ENCODE results near the gene INSIG1.

The INSIG1 gene

GRCh38 chr7:155286686-155287085 is 11.0 kb upstream of the INSIG1 start:
- DNase-seq: no peak

DNA sequence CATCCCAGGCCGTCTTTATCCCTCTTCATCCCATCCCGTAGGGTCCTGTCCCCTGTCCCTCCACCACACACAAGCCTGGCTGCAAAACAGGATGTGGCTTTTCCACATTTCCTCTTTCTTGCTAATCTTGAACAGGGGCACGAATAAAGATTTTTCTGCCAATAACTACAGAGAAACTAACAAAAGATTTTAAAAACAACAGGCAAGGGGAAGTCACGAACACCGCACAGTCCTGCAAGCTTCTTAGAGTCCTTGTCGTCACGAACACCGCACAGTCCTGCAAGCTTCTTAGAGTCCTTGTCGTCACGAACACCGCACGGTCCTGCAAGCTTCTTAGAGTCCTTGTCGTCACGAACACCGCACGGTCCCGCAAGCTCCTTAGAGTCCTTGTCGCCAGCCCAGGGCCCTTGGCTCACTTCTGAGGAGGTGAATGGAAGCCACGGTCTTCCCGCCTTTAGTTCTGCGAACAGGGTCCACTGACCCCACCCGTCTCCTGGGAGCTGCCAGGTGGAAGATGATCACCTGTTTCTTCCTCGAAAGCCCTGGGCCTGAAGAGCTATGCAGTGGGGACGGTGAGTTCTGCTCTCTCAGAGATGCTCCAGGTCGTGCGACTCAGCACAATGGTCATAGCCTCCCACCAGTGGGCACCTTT is 10.3 kb upstream of the INSIG1 start:
- DNase-seq: no peak

DNA sequence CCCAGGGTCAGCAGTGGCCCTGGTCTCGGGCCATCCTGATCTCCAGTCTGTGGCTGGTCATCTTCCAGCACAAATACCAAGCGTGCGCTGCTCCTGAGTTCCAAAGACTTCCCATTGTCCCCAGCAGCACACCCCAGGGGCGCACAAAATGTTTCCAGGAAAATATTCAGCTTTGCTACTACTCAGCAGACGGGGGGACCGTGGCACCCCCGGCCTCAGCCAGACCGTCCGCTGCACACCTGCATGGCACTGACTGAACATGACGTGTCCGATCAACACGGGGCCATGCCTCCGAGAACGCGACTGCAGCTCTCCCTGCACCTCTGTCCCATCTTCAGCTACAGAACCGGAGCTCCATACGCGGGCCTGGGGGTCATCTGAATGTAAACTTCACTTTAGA is 9.6 kb upstream of the INSIG1 start:
- DNase-seq: no peak

- DNase-seq: no peak
Measured at GRCh38 chr7:155289107-155289506, 8.6 kb upstream of the INSIG1 start.

GRCh38 chr7:155289949-155290501 is 7.7 kb upstream of the INSIG1 start:
- DNase-seq: no peak

DNA sequence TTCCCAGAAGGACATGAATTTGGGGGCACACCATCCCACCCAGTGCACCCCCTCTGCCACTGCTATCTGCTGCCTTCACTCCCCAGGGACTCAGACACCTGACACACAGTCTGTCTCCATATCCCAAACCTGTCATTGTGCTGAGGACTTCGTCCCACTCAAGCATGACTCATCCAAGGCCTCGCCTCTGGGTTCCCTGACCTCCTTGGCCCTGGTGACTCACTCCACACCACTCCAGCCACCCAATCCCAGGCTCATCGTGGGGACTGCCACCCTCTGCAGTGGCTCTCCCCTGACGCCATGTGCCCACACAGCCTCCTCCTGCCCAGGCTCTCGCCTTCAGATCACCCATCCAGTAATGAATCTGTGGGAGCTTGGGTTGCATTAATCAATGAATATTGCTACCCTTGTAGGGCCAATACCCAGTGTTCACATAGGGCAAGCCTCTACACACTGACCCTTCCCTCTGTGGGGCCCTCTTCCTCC is 6.6 kb upstream of the INSIG1 start:
- DNase-seq: no peak

DNA sequence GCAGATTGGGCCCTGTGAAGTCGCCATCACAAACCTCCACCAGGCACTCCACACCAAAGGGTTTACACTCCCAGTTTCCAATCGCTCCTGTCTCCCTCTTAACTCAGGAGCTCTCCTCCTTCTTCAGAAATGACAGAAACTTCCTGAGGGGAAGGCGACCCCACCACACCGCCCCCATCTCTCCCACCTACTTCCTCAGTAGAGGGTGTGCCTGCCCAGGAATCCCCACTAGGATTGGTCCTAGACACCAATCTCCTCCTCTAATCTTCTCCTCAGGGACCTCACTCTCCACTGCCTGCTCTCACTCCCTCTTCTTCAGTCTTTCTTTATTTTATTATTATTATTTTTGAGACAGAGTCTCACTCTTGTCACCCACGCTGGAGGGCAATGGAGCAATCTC is 5.9 kb upstream of the INSIG1 start:
- no peak for DNase-seq

- DNase-seq: no peak
Measured at GRCh38 chr7:155292680-155293226, 4.9 kb upstream of the INSIG1 start.

- no peak for DNase-seq
Measured at GRCh38 chr7:155293721-155294510, 3.8 kb upstream of the INSIG1 start.

GRCh38 chr7:155294511-155294778 is 3.2 kb upstream of the INSIG1 start:
- no peak for DNase-seq

DNA sequence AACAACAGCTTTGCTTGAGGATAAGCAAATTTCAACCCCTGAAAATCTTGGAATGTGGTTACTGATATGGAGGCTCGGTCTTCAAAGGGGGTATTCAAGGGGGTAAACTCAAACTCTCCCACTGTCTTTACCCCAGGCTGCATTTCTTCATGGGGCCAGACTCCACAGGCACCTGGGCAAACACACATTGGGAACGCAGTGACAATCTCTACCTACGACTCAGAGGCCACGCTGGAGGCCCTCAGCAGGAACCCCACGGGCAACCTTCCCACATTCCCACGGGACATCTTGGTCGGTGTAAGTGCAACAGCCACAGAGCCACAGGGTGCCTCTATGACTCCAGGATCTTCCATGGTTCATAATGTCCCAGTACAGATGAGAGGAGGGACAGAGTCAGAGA is 2.2 kb upstream of the INSIG1 start:
- DNase-seq: no peak

DNA sequence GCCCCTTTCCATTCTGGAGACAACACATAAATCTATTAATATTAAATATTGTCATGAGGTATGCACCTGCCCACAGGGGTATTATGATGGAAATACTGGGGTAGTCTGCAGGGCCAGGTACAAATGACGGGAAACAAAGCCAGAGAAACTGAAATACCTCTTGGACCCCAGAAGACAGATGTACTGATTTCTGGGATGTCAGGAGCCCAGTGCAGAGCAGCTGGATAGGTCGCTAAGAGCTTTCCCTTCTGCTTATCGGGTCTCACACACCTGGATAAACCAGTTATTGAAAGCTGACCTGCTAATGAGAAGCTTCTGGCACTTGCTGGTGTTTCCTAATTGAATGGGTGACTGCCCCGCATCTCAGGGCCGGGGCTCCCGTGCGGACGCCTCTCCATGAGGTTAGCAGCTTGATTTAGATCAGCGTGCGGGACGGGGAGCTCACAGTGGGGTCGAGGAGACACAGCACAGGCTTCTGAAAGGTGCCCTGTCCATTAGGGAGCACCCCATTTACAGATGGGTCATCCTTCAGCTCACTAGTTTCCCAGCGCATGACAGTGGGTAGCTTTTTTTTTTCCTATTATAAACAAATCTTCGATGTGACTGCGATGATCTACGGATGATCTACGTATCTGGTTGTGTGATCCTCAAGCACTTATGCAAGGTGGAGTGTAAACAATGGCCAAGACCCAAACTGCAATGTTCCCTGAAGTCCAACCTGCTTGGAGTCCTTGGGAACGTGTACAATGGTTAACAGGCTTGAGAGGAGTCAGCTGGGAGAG is 1.5 kb upstream of the INSIG1 start:
- no peak for DNase-seq

DNA sequence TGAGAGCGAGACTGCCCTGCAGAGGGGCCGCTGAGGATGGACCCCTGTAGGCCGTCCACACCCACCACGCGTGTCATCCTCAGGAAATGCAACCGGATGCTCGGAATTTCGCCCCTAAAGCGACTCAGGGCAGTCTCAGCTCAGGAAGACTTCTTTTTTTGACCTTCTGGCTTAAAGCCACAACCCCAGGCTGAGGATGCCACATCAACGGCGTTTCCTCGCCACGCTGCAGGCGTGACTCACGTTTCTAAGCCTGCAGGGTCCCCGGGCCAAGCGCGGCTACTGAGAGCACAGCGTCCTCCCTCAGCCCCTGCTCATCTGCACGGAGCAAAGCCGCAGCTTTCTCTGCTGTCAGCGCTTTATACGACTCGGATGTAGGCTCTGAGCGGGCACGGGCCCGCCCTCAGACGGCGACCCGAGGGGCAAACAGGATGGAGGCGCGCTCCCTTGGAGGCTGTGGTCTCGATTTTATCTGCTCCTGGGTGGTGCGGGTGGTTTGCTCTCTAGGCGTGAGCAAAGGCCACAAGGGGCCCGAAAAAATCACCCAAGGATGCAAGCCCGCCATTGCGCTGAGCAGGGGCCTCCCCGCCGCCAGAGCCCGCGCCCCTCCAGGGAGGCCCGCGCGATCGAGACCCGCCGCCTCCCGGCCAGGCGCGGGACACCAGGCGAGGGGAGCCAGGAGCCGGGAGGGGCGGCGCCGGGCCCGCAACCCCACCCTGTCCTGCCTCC is 726 bp upstream of the INSIG1 start:
- peak; percentile 58 to 85 (median 68) for DNase-seq

DNA sequence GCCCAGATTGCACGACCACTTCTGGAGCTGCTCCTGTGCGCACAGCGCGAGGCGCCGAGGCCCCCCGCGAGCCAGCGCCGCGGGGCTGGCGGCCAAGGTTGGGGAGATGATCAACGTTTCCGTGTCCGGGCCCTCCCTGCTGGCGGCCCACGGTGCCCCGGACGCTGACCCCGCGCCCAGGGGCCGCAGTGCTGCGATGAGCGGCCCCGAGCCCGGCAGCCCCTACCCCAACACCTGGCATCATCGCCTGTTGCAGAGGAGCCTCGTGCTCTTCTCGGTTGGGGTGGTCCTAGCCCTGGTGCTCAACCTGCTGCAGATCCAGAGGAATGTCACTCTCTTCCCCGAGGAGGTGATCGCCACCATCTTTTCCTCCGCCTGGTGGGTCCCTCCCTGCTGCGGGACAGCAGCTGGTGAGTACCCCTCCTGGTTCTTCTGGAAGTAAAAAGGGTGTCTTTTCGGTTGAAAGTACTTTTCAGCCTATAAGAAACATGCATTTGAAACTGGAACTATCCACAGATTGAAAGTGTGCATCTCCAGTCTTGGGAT is 683 bp downstream of the INSIG1 start:
- no peak for DNase-seq

- peak; percentile 81 to 92 (median 86) for DNase-seq
Measured at GRCh38 chr7:155298834-155299534, 1.3 kb downstream of the INSIG1 start.

GRCh38 chr7:155299535-155300202 is 2.0 kb downstream of the INSIG1 start:
- DNase-seq: no peak

- no peak for DNase-seq
Measured at GRCh38 chr7:155300641-155301452, 3.2 kb downstream of the INSIG1 start.

DNA sequence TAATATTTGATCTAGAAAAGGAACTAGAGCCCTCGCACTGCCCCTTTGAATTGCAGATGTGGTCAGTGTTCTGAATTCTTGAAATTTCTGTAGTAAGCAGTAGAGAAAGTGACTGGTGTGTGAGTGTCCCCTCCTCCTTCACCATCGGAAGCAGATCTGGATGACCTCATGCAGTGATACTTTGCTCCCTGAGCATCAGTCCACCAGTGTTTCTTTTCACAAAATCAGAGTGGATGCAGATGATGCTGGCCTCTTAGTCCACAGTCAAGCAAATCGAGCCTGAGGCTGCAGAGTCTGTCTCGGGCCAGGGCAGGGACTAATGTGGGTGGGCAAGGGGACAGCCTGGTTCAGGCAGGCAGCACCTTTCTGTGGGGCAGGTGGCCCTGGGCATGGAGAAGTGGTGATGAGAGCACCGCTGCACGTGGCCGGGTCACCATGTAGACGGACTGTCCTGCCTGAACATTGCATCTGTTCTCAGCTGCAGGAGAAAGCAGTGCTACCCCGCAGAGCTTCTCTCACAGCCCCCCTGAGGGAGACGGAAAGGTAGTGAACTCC is 5.4 kb downstream of the INSIG1 start:
- DNase-seq: no peak

GRCh38 chr7:155303897-155304296 is 6.2 kb downstream of the INSIG1 start:
- DNase-seq: no peak
